ENCODE measurements around the gene CIT. TPM values are rescaled to one million over a fixed set of nuclear protein-coding genes. Genes with fewer than 3 reads are reported as not detected.
"Not testable (repeated sequence)": the region's sequence is repeated elsewhere in the genome, so short reads cannot be mapped to it uniquely, and the experiment has no call there.

The CIT gene
- total RNA-seq, 5 donors from 2014 or later (not counting 1 experiment from before 2014, with no cell fraction given), result 1.9 to 4.5 (median 2.1) TPM

DNA sequence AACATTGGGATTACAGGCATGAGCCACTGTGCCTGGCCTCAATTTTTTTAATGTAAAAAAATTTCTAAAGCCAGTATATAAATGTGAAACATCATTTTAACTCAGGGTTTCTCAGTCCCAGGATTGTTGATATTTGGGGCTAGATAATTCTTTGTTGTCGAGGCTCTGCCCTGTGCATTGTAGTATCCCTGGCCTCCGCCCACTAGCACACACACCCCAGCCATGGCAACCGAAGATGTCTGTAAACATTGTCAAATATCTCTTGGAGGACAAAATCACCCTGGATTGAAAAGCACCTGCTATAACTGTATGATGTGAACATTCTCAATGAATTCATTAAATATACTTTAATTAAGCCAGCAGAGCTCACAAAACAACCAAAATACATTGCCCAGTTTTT is 8.4 kb upstream of the CIT start:
- WGBS (ENCODE audit: insufficient coverage), result no CpG with 5 or more reads among the region's 3 CpGs
- Mint-ChIP-seq H3K36me3 (no peaks in the 10 kb centered on the region), H3K27ac (no peak overlapping the region), H3K4me3 (no peak overlapping the region), H3K4me1 (no peaks in the 10 kb centered on the region), H3K9me3 (no peaks in the 10 kb centered on the region), H3K27me3 (peaks cover 15 to 16% of the 10 kb centered on the region in 2 donors)
- H3K4me3 ChIP-seq (ENCODE audit: control insufficient read depth in 1 of 2, extremely low read depth in 1 of 2, low read length in 1 of 2), result no peak overlapping the region
- DNase-seq (no peak), ATAC-seq (replicated peaks in 1 of 4) (no peak)
- POLR2A ChIA-PET, result interaction anchor here in 1 of 2 donors (0.6 kb wide), 1 partner anchor 18 kb away, joined by 4 read pairs; no protein-coding TSS in a partner anchor
- H3K27me3 ChIP-seq (replicated peaks in 1 of 2; ENCODE audit: control insufficient read depth in 2 of 2, extremely low read depth in 1 of 2, insufficient read depth in 2 of 2, low read length in 1 of 2), result peaks cover 0 to 15% of the 10 kb centered on the region in 2 experiments
- H3K4me1 ChIP-seq (ENCODE audit: control insufficient read depth in 1 of 2, extremely low read depth in 1 of 2, insufficient read depth in 2 of 2, low read length in 2 of 2), result no peaks in the 10 kb centered on the region
- H3K27ac ChIP-seq (ENCODE audit: low read length), result no peak overlapping the region
- CTCF ChIA-PET, result interaction anchor here in 1 of 2 donors (0.7 kb wide), 1 partner anchor 143 kb away, joined by 3 read pairs; no protein-coding TSS in a partner anchor
- H3K36me3 ChIP-seq (ENCODE audit: control insufficient read depth in 2 of 2, extremely low read depth in 1 of 2, insufficient read depth in 1 of 2, low read length in 1 of 2), result no peaks in the 10 kb centered on the region
- H3K9me3 ChIP-seq, result no peaks in the 10 kb centered on the region

- not testable (repeated sequence) for H3K4me3 ChIP-seq (ENCODE audit: control insufficient read depth in 1 of 2, extremely low read depth in 1 of 2, low read length in 1 of 2); H3K4me3 Mint-ChIP-seq; DNase-seq; H3K36me3 Mint-ChIP-seq; H3K4me1 Mint-ChIP-seq; ATAC-seq (replicated peaks in 1 of 4); H3K9me3 ChIP-seq; H3K4me1 ChIP-seq (ENCODE audit: control insufficient read depth in 1 of 2, extremely low read depth in 1 of 2, insufficient read depth in 2 of 2, low read length in 2 of 2); H3K27ac Mint-ChIP-seq; H3K9me3 Mint-ChIP-seq; H3K36me3 ChIP-seq (ENCODE audit: control insufficient read depth in 2 of 2, extremely low read depth in 1 of 2, insufficient read depth in 1 of 2, low read length in 1 of 2); H3K27ac ChIP-seq (ENCODE audit: low read length)
- ChIA-PET CTCF (interaction anchor here in 1 of 2 donors (0.9 kb wide), 1 partner anchor 17 kb away, joined by 8 read pairs; no protein-coding TSS in a partner anchor), POLR2A (interaction anchor here in 1 of 2 donors (0.7 kb wide), 1 partner anchor 1653 kb away, joined by 3 read pairs; no protein-coding TSS in a partner anchor)
- 54% methylated on average over 2 of the region's 4 CpGs for WGBS (ENCODE audit: insufficient coverage)
- peaks cover 15 to 16% of the 10 kb centered on the region in 2 donors for H3K27me3 Mint-ChIP-seq
- H3K27me3 ChIP-seq (replicated peaks in 1 of 2; ENCODE audit: control insufficient read depth in 2 of 2, extremely low read depth in 1 of 2, insufficient read depth in 2 of 2, low read length in 1 of 2), result peaks cover 0 to 12% of the 10 kb centered on the region in 2 experiments
Observed at GRCh38 chr12:119883791-119884190, 6.7 kb upstream of the CIT start.

DNA sequence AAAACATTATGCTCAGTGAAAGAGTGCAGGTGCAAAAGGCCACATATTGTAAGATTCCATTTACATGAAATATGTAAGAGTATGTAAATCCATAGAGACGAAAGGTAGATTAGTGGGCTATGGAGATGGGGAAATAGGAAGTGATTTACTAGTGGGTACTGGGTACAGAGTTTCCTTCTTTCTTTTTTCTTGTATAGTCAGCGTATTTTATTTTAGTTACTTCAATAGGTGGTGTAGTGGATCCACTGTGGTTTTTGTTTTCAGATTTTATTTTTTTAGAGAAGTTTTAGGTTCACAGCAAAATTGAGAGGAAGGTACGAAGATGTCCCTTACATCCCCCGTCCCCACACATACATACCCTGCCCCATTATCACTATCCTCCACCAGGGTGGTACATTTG is 6.1 kb upstream of the CIT start:
- no peaks in the 10 kb centered on the region for H3K4me1 Mint-ChIP-seq
- H3K36me3 ChIP-seq (ENCODE audit: control insufficient read depth in 2 of 2, extremely low read depth in 1 of 2, insufficient read depth in 1 of 2, low read length in 1 of 2), result no peaks in the 10 kb centered on the region
- no peak for ATAC-seq (replicated peaks in 1 of 4)
- no peak overlapping the region for H3K27ac Mint-ChIP-seq
- DNase-seq, result no peak
- no peak overlapping the region for H3K4me3 Mint-ChIP-seq
- ChIA-PET CTCF (interaction anchor here in 1 of 2 donors (0.9 kb wide), 1 partner anchor 17 kb away, joined by 8 read pairs; no protein-coding TSS in a partner anchor), POLR2A (interaction anchor here in 1 of 2 donors (0.7 kb wide), 1 partner anchor 1653 kb away, joined by 3 read pairs; no protein-coding TSS in a partner anchor)
- H3K27me3 ChIP-seq (replicated peaks in 1 of 2; ENCODE audit: control insufficient read depth in 2 of 2, extremely low read depth in 1 of 2, insufficient read depth in 2 of 2, low read length in 1 of 2), result peaks cover 0 to 12% of the 10 kb centered on the region in 2 experiments
- WGBS (ENCODE audit: insufficient coverage), result 80% methylated on average over 1 of the region's 4 CpGs
- H3K4me3 ChIP-seq (ENCODE audit: control insufficient read depth in 1 of 2, extremely low read depth in 1 of 2, low read length in 1 of 2), result no peak overlapping the region
- no peaks in the 10 kb centered on the region for H3K9me3 Mint-ChIP-seq
- no peaks in the 10 kb centered on the region for H3K9me3 ChIP-seq
- H3K4me1 ChIP-seq (ENCODE audit: control insufficient read depth in 1 of 2, extremely low read depth in 1 of 2, insufficient read depth in 2 of 2, low read length in 2 of 2), result no peaks in the 10 kb centered on the region
- H3K27ac ChIP-seq (ENCODE audit: low read length), result no peak overlapping the region
- peaks cover 15 to 16% of the 10 kb centered on the region in 2 donors for H3K27me3 Mint-ChIP-seq
- H3K36me3 Mint-ChIP-seq, result no peaks in the 10 kb centered on the region

- no peak overlapping the region for H3K27ac ChIP-seq (ENCODE audit: low read length)
- no CpG with 5 or more reads among the region's 4 CpGs for WGBS (ENCODE audit: insufficient coverage)
- H3K27ac Mint-ChIP-seq, result peak overlapping the region in 1 of 2 donors; percentile 39
Observed at GRCh38 chr12:119877639-119877948, 474 bp upstream of the CIT start.

DNA sequence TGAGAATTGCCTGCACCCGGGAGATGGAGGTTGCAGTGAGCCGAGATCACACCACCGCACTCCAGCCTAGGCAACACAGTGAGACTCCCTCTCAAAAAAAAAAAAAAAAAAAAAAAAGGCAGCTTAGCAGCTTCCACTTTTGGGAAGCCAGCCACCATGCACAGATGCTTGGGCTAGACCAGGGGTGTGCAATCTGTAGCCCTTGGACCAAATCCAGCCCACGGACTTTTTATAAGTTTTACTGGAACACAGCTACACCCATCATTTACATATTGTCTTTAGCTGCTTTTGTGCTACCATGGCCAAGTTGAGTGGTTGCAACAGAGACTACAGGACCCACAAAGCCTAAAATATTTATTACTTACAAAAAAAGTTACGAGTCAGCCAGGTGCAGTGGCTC is 6.7 kb downstream of the CIT start:
- Mint-ChIP-seq H3K4me3 (no peak overlapping the region), H3K27me3 (no peaks in the 10 kb centered on the region), H3K4me1 (no peaks in the 10 kb centered on the region), H3K27ac (no peak overlapping the region), H3K36me3 (no peaks in the 10 kb centered on the region), H3K9me3 (no peaks in the 10 kb centered on the region)
- Histone ChIP-seq H3K27ac (ENCODE audit: low read length) (no peak overlapping the region), H3K27me3 (replicated peaks in 1 of 2; ENCODE audit: control insufficient read depth in 2 of 2, extremely low read depth in 1 of 2, insufficient read depth in 2 of 2, low read length in 1 of 2) (no peaks in the 10 kb centered on the region), H3K9me3 (no peaks in the 10 kb centered on the region), H3K4me3 (ENCODE audit: control insufficient read depth in 1 of 2, extremely low read depth in 1 of 2, low read length in 1 of 2) (no peak overlapping the region), H3K4me1 (ENCODE audit: control insufficient read depth in 1 of 2, extremely low read depth in 1 of 2, insufficient read depth in 2 of 2, low read length in 2 of 2) (no peaks in the 10 kb centered on the region), H3K36me3 (ENCODE audit: control insufficient read depth in 2 of 2, extremely low read depth in 1 of 2, insufficient read depth in 1 of 2, low read length in 1 of 2) (peaks cover 0 to 2% of the 10 kb centered on the region in 2 donors)
- 100% methylated on average over 1 of the region's 5 CpGs for WGBS (ENCODE audit: insufficient coverage)
- ChIA-PET POLR2A (no interaction called here), CTCF (no interaction called here)
- no peak for ATAC-seq (replicated peaks in 1 of 4)
- DNase-seq, result no peak

More at GRCh38 chr12:119877639-119877948, 474 bp upstream of the CIT start:
- Mint-ChIP-seq H3K36me3 (no peaks in the 10 kb centered on the region), H3K4me3 (peak overlapping the region; percentile 79 to 87 (median 82)), H3K4me1 (peaks cover 14 to 16% (median 15%) of the 10 kb centered on the region in 3 donors), H3K27me3 (peaks cover 0 to 10% of the 10 kb centered on the region in 2 donors), H3K9me3 (no peaks in the 10 kb centered on the region)
- POLR2A ChIA-PET, result no interaction called here
- Histone ChIP-seq H3K9me3 (no peaks in the 10 kb centered on the region), H3K4me1 (ENCODE audit: control insufficient read depth in 1 of 2, extremely low read depth in 1 of 2, insufficient read depth in 2 of 2, low read length in 2 of 2) (peaks cover 10 to 12% of the 10 kb centered on the region in 2 experiments), H3K36me3 (ENCODE audit: control insufficient read depth in 2 of 2, extremely low read depth in 1 of 2, insufficient read depth in 1 of 2, low read length in 1 of 2) (no peaks in the 10 kb centered on the region), H3K4me3 (ENCODE audit: control insufficient read depth in 1 of 2, extremely low read depth in 1 of 2, low read length in 1 of 2) (peak overlapping the region; percentile 80 to 89), H3K27me3 (replicated peaks in 1 of 2; ENCODE audit: control insufficient read depth in 2 of 2, extremely low read depth in 1 of 2, insufficient read depth in 2 of 2, low read length in 1 of 2) (no peaks in the 10 kb centered on the region)
- no peak for DNase-seq
- ATAC-seq (replicated peaks in 1 of 4), result no peak
- CTCF ChIA-PET, result interaction anchor here in 1 of 2 donors (1.4 kb wide), 1 partner anchor 210 kb away, joined by 5 read pairs; no protein-coding TSS in a partner anchor

DNA sequence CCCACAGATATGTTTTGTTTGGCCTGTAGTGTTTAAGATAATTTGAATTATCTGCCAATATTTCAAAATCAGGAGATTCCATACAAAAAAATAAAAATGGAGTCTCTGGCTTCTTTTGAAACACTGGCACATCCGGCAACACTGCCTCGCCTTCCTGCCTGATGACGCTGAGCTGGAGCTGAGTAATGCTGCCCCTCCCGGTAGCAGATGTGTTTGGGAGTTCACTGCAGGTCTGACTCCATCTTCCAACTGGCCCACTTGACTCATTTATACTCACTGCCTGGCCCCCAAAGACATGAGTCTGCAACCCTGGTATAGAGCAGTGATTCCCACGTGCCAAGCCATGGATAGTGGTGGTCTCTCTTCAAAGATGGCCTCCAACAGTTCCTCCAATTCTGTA is 7.4 kb downstream of the CIT start:
- Histone ChIP-seq H3K27ac (ENCODE audit: low read length) (no peak overlapping the region), H3K36me3 (ENCODE audit: control insufficient read depth in 2 of 2, extremely low read depth in 1 of 2, insufficient read depth in 1 of 2, low read length in 1 of 2) (peaks cover 0 to 2% of the 10 kb centered on the region in 2 donors), H3K27me3 (replicated peaks in 1 of 2; ENCODE audit: control insufficient read depth in 2 of 2, extremely low read depth in 1 of 2, insufficient read depth in 2 of 2, low read length in 1 of 2) (no peaks in the 10 kb centered on the region), H3K4me1 (ENCODE audit: control insufficient read depth in 1 of 2, extremely low read depth in 1 of 2, insufficient read depth in 2 of 2, low read length in 2 of 2) (no peaks in the 10 kb centered on the region), H3K4me3 (ENCODE audit: control insufficient read depth in 1 of 2, extremely low read depth in 1 of 2, low read length in 1 of 2) (no peak overlapping the region), H3K9me3 (no peaks in the 10 kb centered on the region)
- 100% methylated on average over 1 of the region's 5 CpGs for WGBS (ENCODE audit: insufficient coverage)
- DNase-seq (no peak), ATAC-seq (replicated peaks in 1 of 4) (no peak)
- Mint-ChIP-seq H3K36me3 (no peaks in the 10 kb centered on the region), H3K4me3 (no peak overlapping the region), H3K27me3 (no peaks in the 10 kb centered on the region), H3K27ac (no peak overlapping the region), H3K9me3 (no peaks in the 10 kb centered on the region), H3K4me1 (no peaks in the 10 kb centered on the region)
- POLR2A ChIA-PET, result no interaction called here
- CTCF ChIA-PET, result no interaction called here
